Prostate gland (tissue), 2 donors: Measurements from ENCODE around the gene MSN. TPM values are rescaled to one million over a fixed set of nuclear protein-coding genes. Genes with fewer than 3 reads are reported as not detected.

ENCODE experiments used
- DNase-seq: peaks from one replicate; pipeline ENCODE4 v3.0.0-alpha.2; 2019; ENCODE audit warnings: low spot score
- H3K27ac ChIP-seq, 2 donors: fragments of 200-600 bp; sonication (generic); 2 replicates each; pipeline ENCODE4 v1.5.1; 2017 to 2019
- H3K27me3 ChIP-seq: fragments of 200-600 bp; sonication (generic); replicated peaks from 2 replicates; pipeline ENCODE4 v1.5.1; 2019; ENCODE audit not compliant: insufficient read depth
- H3K36me3 ChIP-seq, 2 donors: fragments of 200-600 bp; sonication (generic); 1 replicate in 1 of 2; 2 replicates in 1 of 2; pipeline versions ENCODE4 v1.5.1 to v1.8.1; 2017 to 2019
- H3K4me1 ChIP-seq: fragments of 200-600 bp; sonication (generic); replicated peaks from 2 replicates; pipeline ENCODE4 v1.5.1; 2019
- H3K4me3 ChIP-seq, 2 donors: fragments of 200-600 bp; sonication (generic); 2 replicates each; pipeline ENCODE4 v1.5.1; 2017 to 2019
- H3K9me3 ChIP-seq: fragments of 200-600 bp; sonication (generic); 2 replicates; pipeline ENCODE4 v1.5.1; 2017
- POLR2A ChIP-seq: fragments of 450-650 bp; IDR thresholded peaks from one replicate; pipeline ENCODE4 v1.6.1; 2016; ENCODE audit warnings: antibody characterized with exemption, mild to moderate bottlenecking
- POLR2AphosphoS5 ChIP-seq: sonication (generic); formaldehyde crosslinking; IDR thresholded peaks from one replicate; pipeline ENCODE4 v1.6.1; 2017; ENCODE audit warnings: antibody characterized with exemption
- WGBS: methylation state at CpG from one replicate; pipeline ENCODE4 v1.1.5; 2018; 5-methylcytosine and 5-hydroxymethylcytosine counted together
- intact Hi-C: fragments of 100-400 bp; cut with DNase I; formaldehyde crosslinking; loops from one replicate; pipeline ENCODE4 v1.14.2; 2022
- total RNA-seq, 2 donors: library from RNA; depleted of rRNA; stranded (reverse); fragments of >200 nt; gene quantifications; one replicate each; pipeline ENCODE4 v1.1.0, GENCODE V29; 2016
- TF ChIP-seq, protein P1 (sequence below), 4 experiments: fragments of 200-600 bp in 2 of 4; fragments of 450-650 bp in 2 of 4; sonication (generic) in 2 of 4; IDR thresholded peaks; 1 replicate in 3 of 4; 2 replicates in 1 of 4; pipeline ENCODE4 v1.5.1; 2016 to 2019; ENCODE audit warnings: antibody characterized with exemption in 4 of 4, mild to moderate bottlenecking in 2 of 4, moderate library complexity in 2 of 4

MSN gene
- total RNA-seq, 2 donors from 2014 or later: 53.6 to 116 TPM

DNA sequence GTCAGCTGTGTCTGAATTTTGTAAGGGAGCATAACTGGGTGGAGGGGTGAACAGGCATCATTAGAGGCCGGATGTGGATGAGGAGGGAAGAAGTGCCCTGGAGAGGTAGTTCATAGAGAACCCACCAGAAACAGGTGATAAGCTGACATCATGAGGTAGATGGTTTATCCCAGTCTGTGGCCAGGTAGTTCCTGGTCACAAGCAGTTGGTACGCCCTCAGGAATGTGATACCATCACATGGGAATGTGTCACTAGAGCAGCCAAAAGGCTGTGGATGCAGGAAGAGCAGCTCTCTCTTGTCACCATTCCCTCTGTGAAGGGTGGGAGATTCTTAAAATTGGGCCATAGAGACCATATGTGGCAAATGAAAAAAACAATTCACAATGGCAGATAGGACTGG lies 21.9 kb downstream of the MSN start:
- intact Hi-C loops: no loop called here
- H3K9me3 ChIP-seq: no peaks in the 10 kb centered on the region
- WGBS: 79% methylated on average over 2 of the region's 2 CpGs
- H3K36me3 ChIP-seq: no peaks in the 10 kb centered on the region
- DNase-seq: no peak
- no peaks in the 10 kb centered on the region for H3K27me3 ChIP-seq
- no peak overlapping the region for H3K27ac ChIP-seq
- H3K4me1 ChIP-seq: no peaks in the 10 kb centered on the region
- TF ChIP-seq, protein P1, sequence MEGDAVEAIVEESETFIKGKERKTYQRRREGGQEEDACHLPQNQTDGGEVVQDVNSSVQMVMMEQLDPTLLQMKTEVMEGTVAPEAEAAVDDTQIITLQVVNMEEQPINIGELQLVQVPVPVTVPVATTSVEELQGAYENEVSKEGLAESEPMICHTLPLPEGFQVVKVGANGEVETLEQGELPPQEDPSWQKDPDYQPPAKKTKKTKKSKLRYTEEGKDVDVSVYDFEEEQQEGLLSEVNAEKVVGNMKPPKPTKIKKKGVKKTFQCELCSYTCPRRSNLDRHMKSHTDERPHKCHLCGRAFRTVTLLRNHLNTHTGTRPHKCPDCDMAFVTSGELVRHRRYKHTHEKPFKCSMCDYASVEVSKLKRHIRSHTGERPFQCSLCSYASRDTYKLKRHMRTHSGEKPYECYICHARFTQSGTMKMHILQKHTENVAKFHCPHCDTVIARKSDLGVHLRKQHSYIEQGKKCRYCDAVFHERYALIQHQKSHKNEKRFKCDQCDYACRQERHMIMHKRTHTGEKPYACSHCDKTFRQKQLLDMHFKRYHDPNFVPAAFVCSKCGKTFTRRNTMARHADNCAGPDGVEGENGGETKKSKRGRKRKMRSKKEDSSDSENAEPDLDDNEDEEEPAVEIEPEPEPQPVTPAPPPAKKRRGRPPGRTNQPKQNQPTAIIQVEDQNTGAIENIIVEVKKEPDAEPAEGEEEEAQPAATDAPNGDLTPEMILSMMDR (IDR thresholded peaks at IDR 0.05): no peak
- TF ChIP-seq POLR2AphosphoS5 (no peak), POLR2A (no peak)
- no peak overlapping the region for H3K4me3 ChIP-seq

DNA sequence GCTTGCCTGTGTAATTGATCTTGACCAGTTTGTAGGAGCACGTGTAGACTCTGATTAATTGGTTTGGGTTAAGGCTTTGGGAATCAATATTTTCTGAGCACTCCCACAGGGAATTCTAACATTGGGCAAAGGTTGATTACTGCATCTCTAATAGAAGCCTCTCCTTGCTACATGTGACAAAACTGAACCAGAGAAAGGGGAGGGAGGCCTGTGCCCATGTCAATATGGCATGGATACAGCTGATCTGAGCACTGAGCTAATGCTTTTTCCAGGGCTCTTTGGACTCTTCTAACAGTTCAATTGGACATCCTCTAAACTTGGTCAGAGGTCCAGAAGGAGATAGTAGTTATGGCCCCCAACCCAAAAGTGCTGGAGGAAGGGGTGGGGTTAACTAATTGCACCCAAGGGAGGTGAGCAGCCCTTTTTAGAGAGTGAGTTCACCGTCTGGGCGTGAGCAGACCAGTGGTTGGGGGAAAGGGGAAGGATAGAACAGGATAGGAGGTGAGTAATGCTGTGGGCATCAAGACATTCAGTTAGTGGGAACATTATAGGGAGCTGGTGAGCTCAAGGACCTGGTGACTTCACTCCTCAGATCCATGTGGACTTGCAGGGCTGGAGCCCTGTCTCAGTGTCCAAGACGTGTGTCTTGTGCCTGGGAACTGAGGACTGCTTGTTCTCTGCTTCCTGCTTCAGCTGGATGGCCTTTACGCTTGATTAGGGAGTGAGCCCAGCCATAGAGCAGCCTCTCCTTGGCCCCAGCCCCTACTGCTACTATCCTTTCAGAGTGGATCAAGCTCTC lies 22.8 kb downstream of the MSN start:
- no peaks in the 10 kb centered on the region for H3K36me3 ChIP-seq
- TF ChIP-seq, protein P1 (IDR thresholded peaks at IDR 0.05): no peak
- no peak for TF ChIP-seq POLR2AphosphoS5
- TF ChIP-seq POLR2A: no peak
- no peak for DNase-seq
- no peak overlapping the region for H3K4me3 ChIP-seq
- H3K9me3 ChIP-seq: no peaks in the 10 kb centered on the region
- intact Hi-C loops: no loop called here
- WGBS: 79% methylated on average over 4 of the region's 5 CpGs
- no peaks in the 10 kb centered on the region for H3K27me3 ChIP-seq
- no peak overlapping the region for H3K27ac ChIP-seq
- no peaks in the 10 kb centered on the region for H3K4me1 ChIP-seq

DNA sequence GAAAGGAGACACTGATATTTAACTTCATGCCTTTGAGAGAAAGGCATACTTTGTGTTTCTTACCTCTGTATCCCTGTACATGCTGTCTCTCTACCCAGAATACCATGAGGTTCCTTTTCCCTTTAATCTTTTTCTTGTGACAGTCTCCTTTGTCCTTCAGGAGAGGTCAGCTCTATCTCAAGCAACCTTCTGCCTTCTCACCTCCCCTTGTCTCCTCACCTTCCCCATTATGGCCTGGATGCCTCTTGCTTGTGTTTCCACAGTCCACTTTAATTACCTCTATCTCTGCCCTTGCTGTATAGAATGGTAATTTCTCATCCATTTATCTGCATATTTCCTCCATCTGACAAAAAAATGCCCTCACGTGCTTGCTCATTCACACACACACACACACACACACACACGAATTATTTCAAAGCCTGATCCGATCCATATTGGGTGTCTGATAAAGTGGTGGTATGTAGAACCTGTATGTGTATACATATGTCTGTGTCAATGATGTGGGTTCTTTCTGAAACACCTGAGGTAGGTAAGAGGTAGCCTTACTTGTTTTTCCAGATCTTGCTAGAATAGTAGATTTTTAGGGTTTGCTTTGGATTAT lies 28.5 kb downstream of the MSN start:
- Histone ChIP-seq H3K27ac (no peak overlapping the region), H3K9me3 (no peaks in the 10 kb centered on the region), H3K4me3 (no peak overlapping the region), H3K27me3 (no peaks in the 10 kb centered on the region), H3K36me3 (no peaks in the 10 kb centered on the region), H3K4me1 (no peaks in the 10 kb centered on the region)
- intact Hi-C loops: no loop called here
- TF ChIP-seq POLR2A (no peak), POLR2AphosphoS5 (no peak)
- TF ChIP-seq, protein P1 (IDR thresholded peaks at IDR 0.05): no peak
- no peak for DNase-seq
- 57% methylated on average over 3 of the region's 3 CpGs for WGBS

DNA sequence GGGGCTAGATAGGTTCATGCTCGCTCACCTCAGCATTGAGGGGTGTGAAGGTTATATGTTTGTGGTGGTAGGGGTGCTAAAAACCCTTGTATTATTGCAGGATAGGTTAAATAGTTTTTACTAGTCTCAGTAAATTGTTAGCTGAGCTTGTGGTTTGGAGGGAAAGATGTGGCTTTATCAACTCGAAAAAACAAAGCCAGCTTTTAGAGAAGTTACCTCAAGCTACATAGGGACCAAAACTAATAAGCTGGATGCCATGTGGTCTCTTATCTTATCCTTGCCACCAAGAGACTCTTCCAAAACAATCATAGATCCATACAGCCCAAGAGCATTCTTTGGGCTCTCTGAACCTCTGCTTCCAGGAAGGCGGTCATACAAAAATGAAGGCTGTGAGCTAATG lies 29.2 kb downstream of the MSN start:
- H3K9me3 ChIP-seq: no peaks in the 10 kb centered on the region
- H3K4me1 ChIP-seq: no peaks in the 10 kb centered on the region
- intact Hi-C loops: no loop called here
- no peak overlapping the region for H3K27ac ChIP-seq
- DNase-seq: no peak
- no peaks in the 10 kb centered on the region for H3K27me3 ChIP-seq
- no peaks in the 10 kb centered on the region for H3K36me3 ChIP-seq
- 84% methylated on average over 3 of the region's 3 CpGs for WGBS
- H3K4me3 ChIP-seq: no peak overlapping the region
- TF ChIP-seq, protein P1 (IDR thresholded peaks at IDR 0.05): no peak
- TF ChIP-seq POLR2A (no peak), POLR2AphosphoS5 (no peak)

DNA sequence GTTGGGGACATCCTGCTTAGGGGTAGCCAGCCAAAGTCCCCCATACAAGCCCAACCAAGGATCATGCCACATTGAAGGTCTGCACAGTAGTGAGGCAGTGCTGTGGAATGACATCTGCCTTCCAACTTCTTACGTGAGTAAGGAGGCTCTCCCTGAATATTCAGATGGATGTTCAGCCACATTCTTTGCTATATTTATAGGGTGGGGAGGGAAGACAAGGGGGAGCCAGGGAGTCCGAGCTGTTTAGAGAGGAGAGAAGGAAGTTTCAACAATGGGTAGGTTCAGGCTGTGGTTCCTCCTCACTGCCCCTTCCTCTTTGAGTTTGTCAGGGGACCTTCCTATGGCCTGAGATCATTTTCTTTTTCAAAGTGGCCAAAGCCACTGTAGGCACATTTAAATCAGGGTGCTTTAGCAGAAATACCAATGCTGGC lies 29.8 kb downstream of the MSN start:
- TF ChIP-seq POLR2AphosphoS5: no peak
- H3K27ac ChIP-seq: no peak overlapping the region
- intact Hi-C loops: no loop called here

More for the DNA sequence above, 29.8 kb downstream of the MSN start:
- no peaks in the 10 kb centered on the region for H3K9me3 ChIP-seq
- H3K4me3 ChIP-seq: no peak overlapping the region
- 24% methylated on average over 2 of the region's 2 CpGs for WGBS
- no peaks in the 10 kb centered on the region for H3K4me1 ChIP-seq
- no peak for DNase-seq
- H3K27me3 ChIP-seq: no peaks in the 10 kb centered on the region
- no peaks in the 10 kb centered on the region for H3K36me3 ChIP-seq
